H1 (cell line): ENCODE measurements around the gene RAI2.

ENCODE experiments used
- BACH1 ChIP-seq: IDR thresholded peaks from 2 replicates; pipeline ENCODE4 v1.6.1; 2012; ENCODE audit warnings: low read length, improper control_type of control experiment
- BCL11A ChIP-seq, 2 experiments: IDR thresholded peaks; one replicate each; pipeline ENCODE4 v1.6.1; 2011; ENCODE audit warnings: low read depth in 2 of 2, low read length in 2 of 2, mild to moderate bottlenecking in 2 of 2
- BRCA1 ChIP-seq: IDR thresholded peaks from 2 replicates; pipeline ENCODE4 v1.6.1; 2012; ENCODE audit warnings: low read depth, low read length, improper control_type of control experiment
- CTCF ChIP-seq, 3 experiments: IDR thresholded peaks; 1 replicate in 2 of 3; 2 replicates in 1 of 3; pipeline versions ENCODE4 v1.5.1 to v1.6.1; 2011; ENCODE audit warnings: low read length in 3 of 3, mild to moderate bottlenecking in 3 of 3, inconsistent platforms in 2 of 3, low read depth in 1 of 3, moderate library complexity in 1 of 3; ENCODE audit not compliant: insufficient read depth in 1 of 3; ENCODE audit errors: control extremely low read depth in 1 of 3
- KDM1A ChIP-seq: fragments of 200-600, 300-600 bp; sonication (generic); IDR thresholded peaks from 2 replicates; pipeline ENCODE4 v1.7.1; 2016; ENCODE audit warnings: mild to moderate bottlenecking, low read length, borderline replicate concordance
- POLR2A ChIP-seq, 2 experiments: IDR thresholded peaks; 1 replicate in 1 of 2; 2 replicates in 1 of 2; pipeline ENCODE4 v1.6.1; 2011; ENCODE audit warnings: low read depth in 2 of 2, low read length in 2 of 2, mild to moderate bottlenecking in 2 of 2; ENCODE audit errors: control extremely low read depth in 1 of 2
- POLR2AphosphoS5 ChIP-seq: IDR thresholded peaks from 2 replicates; pipeline ENCODE4 v1.6.1; 2011; ENCODE audit warnings: low read depth, low read length
- SP1 ChIP-seq: IDR thresholded peaks from 2 replicates; pipeline ENCODE4 v1.6.1; 2011; ENCODE audit warnings: low read depth, low read length

- TF ChIP-seq SP1 (no peak), CTCF (IDR thresholded peaks at IDR 0.05; ENCODE audit: control extremely low read depth in 1 of 3, insufficient read depth in 1 of 3, low read depth in 1 of 3, low read length in 3 of 3) (no peak), POLR2AphosphoS5 (no peak), BACH1 (no peak), BRCA1 (no peak), POLR2A (IDR thresholded peaks at IDR 0.05; ENCODE audit: control extremely low read depth in 1 of 2, low read depth in 2 of 2, low read length in 2 of 2) (no peak), BCL11A (IDR thresholded peaks at IDR 0.05; ENCODE audit: low read depth in 2 of 2, low read length in 2 of 2) (no peak), KDM1A (no peak)
Measured at GRCh38 chrX:17792826-17793225, 68.3 kb downstream of the RAI2 start.
